HuH-7.5 (cell line): ENCODE measurements around the gene SCRT2.

Experiments
- DNase-seq: peaks from one replicate; pipeline ENCODE4 v3.0.0; 2011; ENCODE audit warnings: low spot score

SCRT2 gene

DNA sequence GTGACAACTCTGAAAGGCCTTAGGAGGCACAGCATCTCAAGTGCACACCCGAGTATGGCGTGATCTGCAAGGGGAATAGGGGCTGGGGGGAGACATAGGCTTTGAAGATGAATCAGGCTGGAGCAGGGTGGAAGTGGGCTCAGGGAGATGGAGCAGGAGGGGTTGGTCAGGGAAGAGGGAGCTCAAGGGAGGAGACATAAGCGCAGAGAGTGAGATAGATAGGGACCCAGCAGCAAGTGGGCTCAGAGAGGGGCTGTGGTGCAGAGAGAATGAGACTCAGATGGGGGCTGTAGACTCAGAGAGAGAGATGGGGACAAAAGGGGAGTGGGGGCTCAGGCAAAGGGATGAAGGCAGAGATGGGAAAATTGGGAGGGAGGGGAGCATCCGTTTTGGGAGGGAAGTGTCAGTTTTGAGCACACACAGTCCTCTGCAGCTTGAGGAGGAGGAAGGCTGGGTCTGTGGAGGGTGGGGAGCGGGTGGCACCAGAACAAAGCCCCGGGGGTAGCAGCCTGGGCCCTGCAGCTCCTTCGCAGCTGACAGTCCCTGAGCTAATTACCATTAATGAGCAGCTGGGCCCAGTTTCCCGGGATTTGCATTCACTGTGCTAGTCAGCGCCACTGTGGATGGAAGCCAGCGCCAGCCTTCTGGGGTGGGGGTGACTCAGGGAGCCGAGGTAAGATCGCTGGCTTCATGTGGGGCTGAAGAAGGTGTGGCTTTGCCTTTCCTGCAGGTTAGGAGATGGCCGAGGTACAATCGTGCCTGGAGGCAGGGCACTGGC, 41.3 kb downstream of the SCRT2 start:
- no peak for DNase-seq

DNA sequence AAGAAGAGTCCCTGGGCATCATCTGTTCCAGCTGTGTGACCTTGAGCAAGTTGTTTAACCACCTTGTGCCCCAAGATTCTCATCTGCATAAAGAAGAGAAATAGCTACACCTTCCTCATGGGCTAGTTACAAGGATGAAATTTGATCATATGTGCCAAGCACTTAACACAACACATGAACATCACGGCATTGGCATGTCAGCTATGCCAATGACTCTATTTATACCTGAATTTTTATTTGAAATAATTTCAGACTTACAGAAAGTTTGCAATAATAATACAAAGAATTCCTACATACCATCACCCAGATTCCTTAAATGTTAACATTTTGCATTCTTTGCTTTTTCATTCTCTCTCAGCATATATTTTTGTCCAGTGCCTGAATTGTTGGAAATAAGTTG, 44.5 kb downstream of the SCRT2 start:
- DNase-seq: no peak

DNA sequence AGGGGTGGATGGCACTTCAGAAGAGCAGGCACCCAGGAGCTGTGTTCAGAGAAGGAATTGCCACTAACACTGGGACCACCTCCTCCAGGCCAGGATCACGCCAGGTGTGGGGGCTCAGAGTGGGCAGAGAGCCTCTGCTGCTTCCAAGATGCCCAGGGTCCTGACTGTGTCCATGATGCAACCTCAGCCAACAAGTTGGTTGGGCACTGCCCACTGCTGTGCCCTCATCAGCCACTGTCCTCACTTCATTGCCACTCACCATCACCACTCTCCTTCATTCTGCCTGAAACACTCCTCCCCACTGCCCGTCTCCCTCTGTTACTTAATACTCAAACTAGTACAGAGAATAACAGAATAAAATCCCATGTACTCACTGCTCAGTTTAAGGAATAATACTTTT, 49.0 kb downstream of the SCRT2 start:
- no peak for DNase-seq

DNA sequence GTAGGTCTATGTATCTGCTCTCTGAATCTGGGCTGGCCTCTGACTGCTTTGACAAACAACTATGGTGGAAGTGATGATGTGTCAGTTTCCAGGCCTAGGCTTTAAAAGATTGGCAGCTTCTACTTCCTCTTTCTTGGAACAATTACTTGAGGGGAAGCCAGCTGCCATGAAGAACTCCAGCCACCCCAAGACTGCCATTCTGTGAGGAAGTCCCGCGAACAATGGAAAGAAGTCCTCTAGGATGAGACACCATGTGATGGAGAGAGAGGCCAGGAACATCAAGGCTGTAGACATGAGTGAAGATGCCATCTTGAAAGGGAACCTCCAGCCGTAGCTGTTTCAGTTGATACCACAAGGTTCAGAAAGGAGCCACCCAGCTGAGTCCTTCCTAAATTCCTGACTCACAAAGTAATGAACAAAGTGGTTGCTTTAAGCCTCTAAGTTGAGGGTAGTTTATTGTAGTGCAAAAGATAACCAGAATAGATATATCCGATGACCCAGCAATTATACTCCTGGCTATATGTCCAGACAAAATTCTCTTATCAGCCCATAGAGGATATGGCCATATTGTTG, 50.2 kb downstream of the SCRT2 start:
- DNase-seq: no peak

DNA sequence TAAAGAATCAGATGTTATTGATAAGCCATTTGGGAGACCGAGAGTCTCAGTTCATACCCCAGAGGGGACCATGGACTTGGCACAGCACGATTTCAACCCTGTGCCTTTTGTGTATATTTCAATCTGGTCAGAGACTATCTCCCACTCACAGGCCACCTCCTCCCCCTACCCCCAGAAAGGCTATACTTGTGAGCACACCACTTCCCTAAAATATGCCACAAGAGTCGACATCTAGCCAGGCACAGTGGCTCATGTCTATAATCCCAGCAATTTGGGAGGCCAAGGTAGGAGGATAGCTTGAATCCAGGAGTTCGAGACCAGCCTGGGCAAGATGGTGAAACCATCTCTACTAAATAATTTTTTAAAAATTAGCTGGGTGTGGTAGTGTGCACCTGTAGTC, 51.9 kb downstream of the SCRT2 start:
- DNase-seq: no peak

DNA sequence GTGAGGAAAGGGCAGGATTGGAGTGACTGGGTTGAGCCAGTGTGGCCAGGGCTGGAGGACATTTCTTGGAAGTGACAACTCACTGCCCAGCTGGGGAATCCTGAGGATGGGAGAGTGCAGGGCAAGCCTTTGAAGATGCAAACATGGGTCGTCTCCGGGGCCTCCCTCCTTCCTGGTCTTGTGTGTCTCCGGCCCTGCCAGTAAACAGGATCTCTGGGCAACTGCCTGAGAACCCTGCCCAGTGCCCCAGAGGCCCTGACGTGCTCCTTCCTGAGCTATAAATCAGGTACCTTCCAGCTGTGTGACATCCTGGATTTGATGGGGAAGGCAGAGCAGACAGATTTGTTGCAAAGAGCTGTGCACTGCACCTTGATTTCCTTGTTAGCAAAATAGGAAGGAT, 52.6 kb downstream of the SCRT2 start:
- DNase-seq: no peak

DNA sequence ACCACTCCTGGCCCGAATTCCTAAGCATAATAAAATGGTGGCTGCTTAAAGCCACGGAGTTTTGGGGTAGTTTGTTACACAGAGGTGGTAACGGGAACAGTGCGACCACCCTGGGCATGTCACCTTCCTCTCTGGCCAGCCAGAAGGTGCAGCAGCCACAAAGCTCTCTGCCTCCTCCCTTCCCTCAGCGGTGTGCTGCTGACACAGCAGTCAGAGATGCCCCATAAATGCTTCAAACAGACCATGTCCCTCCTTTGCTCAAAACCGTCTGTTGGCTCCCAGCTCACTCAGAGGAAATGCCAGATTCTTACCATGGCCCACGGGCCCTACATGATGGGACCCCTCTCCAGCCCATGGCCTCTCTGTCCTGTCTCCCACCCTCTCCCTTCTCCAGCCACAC, 53.4 kb downstream of the SCRT2 start:
- no peak for DNase-seq

DNA sequence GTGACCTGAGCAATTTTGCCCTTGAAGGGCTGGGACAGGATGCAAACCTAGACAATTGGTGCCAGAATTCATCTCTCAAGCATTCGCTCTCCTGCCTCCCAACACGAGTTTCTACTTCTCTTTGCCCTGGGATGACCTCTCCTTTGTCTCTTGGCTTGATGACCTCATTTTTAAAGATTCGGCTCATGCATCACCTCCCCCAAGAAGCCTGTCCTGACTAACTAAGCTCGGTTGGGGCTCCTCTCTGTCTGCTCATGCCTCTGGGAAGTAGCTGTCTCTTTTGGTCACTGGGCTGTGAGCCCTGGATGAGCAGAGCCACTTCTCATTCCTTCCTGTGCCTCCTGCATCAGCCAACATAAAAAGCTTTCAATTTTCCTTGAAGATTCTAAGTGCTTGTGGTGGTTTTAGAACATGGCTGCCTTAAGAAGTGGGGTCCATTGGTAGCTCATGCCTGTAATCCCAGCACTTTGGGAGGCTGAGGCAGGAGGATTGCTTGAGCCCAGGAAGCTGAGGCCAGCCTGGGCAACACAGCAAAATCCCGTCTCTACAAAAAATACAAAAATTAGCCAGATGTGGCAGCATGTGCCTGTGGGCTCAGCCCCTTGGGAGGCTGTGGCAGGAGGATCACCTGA, 54.4 kb downstream of the SCRT2 start:
- DNase-seq: no peak

DNA sequence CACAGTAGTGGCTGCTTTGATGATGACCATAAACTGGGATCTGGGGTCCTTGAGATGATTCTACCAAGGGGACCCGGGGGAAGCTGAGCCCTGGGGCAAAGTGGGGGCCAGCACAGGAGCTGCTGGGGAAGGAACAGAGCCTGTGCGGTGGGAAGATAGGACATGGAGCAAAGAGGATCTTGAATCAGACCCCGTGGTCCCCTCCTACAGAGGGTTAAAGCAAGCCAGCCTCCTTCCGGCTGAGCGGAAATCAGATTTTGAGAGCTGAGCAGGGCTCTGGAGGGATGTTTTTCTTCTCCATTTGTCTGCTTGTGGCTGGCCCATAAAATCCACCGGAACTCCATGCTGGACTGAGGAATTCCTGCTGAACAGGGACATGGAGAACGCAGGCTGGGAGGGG, 55.4 kb downstream of the SCRT2 start:
- DNase-seq: no peak

DNA sequence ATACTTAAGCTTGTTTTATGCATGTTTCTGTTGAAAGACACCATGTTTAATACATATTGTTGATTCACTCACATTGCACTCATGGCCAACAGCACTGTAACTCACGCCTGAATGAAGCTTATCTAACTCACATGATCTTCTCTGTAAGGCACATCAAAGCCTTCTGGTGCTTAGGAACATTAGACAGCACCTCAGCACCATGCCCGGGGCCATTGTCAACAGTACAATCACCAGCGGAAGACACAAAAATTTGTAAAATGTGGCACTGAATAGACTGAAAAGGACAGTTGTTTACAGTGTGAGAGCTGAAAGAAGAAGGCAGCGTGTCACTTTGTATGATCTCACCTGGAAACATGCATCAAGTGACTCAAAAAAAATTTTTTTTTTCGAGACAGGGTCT, 56.6 kb downstream of the SCRT2 start:
- DNase-seq: no peak

DNA sequence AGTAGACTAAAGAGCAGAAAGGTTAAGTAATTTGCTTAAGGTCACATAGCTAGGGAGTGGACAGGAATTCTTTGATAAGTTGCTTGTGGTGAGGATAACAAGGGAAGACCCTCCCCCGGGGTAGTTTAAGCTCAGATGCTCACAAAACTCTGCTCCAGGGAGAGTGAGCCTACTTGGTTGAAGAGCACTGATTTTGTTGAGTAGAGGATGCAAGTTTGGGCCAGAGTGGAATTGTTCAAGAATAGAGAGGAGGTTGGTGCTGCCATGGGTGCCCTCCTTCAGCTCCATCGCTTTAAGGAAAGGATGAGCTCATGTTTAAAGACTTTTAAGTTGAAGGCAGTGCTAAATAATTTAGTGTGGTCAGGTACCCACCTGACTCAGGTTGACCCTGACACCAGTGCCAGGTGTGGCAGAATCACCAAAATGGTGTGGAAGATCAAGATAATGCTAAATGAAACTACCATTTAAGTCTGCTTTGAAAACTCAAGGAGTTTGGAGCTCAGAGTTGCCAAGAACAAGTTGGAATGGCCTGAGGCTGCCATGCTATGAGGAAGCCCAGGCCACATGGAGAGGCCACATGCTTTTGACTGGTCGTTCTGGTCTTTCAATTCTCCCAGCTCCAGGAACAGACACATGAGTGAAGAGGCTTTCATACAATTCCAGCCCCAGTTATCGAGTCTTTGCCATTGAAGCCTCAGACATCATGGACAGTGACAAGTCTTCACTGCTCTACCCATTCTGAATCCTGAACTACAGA, 57.5 kb downstream of the SCRT2 start:
- DNase-seq: no peak

DNA sequence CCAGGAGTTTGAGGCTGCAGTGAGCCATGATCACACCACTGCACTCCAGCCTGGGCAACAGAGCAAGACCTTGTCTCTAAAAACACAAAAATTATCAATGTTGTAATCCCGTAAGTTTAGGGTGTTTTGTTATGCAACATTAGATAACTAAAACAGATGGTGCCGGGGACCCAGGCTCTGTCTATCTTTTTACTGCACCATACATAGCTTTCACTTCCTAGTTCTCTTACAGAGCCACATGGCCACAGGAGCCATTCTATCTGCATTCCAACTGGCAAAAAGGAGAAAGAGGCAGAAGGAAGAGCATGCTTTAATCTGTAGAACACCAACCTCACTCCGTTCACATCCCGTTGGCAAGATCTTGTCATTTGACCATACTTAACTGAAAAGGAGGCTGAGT, 60.1 kb downstream of the SCRT2 start:
- no peak for DNase-seq

DNA sequence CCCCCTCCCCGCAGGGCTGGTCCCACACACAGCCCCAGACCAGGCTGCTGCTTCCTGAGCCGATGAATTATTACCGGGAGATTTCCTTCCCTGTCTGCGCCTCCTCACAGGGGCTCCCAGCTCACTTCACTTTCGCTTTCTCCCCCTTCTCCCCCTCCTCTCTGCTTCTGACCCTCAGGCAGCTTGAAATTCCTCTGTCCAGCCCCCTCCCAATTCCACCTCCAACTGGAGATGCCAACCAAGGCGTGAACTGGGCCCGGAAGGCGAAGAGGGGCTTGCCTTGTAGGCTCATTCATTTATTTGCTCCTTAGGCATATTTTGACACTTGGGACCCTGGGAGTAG, 63.8 kb downstream of the SCRT2 start:
- DNase-seq: no peak
